Activated naive CD8-positive, alpha-beta T cell (primary cell): ENCODE results near the gene CHST1.

Experiments
- H3K27ac Mint-ChIP-seq: one replicate; pipeline ENCODE4 v1.8.0; 2021; ENCODE audit warnings: mixed read lengths
- H3K27me3 Mint-ChIP-seq: one replicate; pipeline ENCODE4 v1.8.0; 2021; ENCODE audit warnings: mixed read lengths
- H3K36me3 Mint-ChIP-seq: one replicate; pipeline ENCODE4 v1.8.0; 2021; ENCODE audit warnings: mixed read lengths
- H3K4me1 Mint-ChIP-seq: one replicate; pipeline ENCODE4 v1.8.0; 2021; ENCODE audit warnings: low read depth, mixed read lengths
- H3K4me3 Mint-ChIP-seq: one replicate; pipeline ENCODE4 v1.8.0; 2021; ENCODE audit warnings: mild to moderate bottlenecking, mixed read lengths
- H3K9me3 Mint-ChIP-seq: one replicate; pipeline ENCODE4 v1.8.0; 2021; ENCODE audit warnings: low read depth, mixed read lengths

CHST1 gene

GRCh38 chr11:45647786-45648185 lies 17.6 kb downstream of the CHST1 start:
- H3K9me3 Mint-ChIP-seq: no peaks in the 10 kb centered on the region
- H3K36me3 Mint-ChIP-seq: no peaks in the 10 kb centered on the region
- no peak overlapping the region for H3K4me3 Mint-ChIP-seq
- peaks cover 18% of the 10 kb centered on the region for H3K27me3 Mint-ChIP-seq
- H3K27ac Mint-ChIP-seq: no peak overlapping the region
- H3K4me1 Mint-ChIP-seq: no peaks in the 10 kb centered on the region

- Mint-ChIP-seq H3K4me3 (no peak overlapping the region), H3K9me3 (no peaks in the 10 kb centered on the region), H3K27me3 (peaks cover 19% of the 10 kb centered on the region), H3K4me1 (no peaks in the 10 kb centered on the region), H3K36me3 (no peaks in the 10 kb centered on the region), H3K27ac (no peak overlapping the region)
These were observed 18.1 kb downstream of the CHST1 start for GRCh38 chr11:45647329-45647728.

GRCh38 chr11:45646275-45646927 lies 19.0 kb downstream of the CHST1 start:
- H3K27me3 Mint-ChIP-seq: peaks cover 19% of the 10 kb centered on the region
- no peak overlapping the region for H3K4me3 Mint-ChIP-seq
- H3K9me3 Mint-ChIP-seq: no peaks in the 10 kb centered on the region
- H3K27ac Mint-ChIP-seq: no peak overlapping the region
- H3K4me1 Mint-ChIP-seq: no peaks in the 10 kb centered on the region
- H3K36me3 Mint-ChIP-seq: no peaks in the 10 kb centered on the region

- H3K27ac Mint-ChIP-seq: no peak overlapping the region
- H3K4me3 Mint-ChIP-seq: no peak overlapping the region
These were observed 20.2 kb downstream of the CHST1 start for GRCh38 chr11:45644981-45645889.

GRCh38 chr11:45643598-45644260 lies 21.7 kb downstream of the CHST1 start:
- Mint-ChIP-seq H3K36me3 (peaks cover 2% of the 10 kb centered on the region), H3K27ac (no peak overlapping the region), H3K4me3 (no peak overlapping the region), H3K27me3 (peaks cover 21% of the 10 kb centered on the region), H3K9me3 (peaks cover 2% of the 10 kb centered on the region), H3K4me1 (no peaks in the 10 kb centered on the region)

More at GRCh38 chr11:45644981-45645889, 20.2 kb downstream of the CHST1 start:
- Mint-ChIP-seq H3K9me3 (no peaks in the 10 kb centered on the region), H3K36me3 (no peaks in the 10 kb centered on the region), H3K4me1 (no peaks in the 10 kb centered on the region), H3K27me3 (peaks cover 19% of the 10 kb centered on the region)

GRCh38 chr11:45641961-45642360 lies 23.5 kb downstream of the CHST1 start:
- Mint-ChIP-seq H3K9me3 (peaks cover 8% of the 10 kb centered on the region), H3K27me3 (peaks cover 24% of the 10 kb centered on the region), H3K4me3 (no peak overlapping the region), H3K4me1 (no peaks in the 10 kb centered on the region), H3K27ac (no peak overlapping the region), H3K36me3 (peaks cover 4% of the 10 kb centered on the region)

- no peak overlapping the region for H3K4me3 Mint-ChIP-seq
These were observed 27.4 kb downstream of the CHST1 start for GRCh38 chr11:45638051-45638450.

GRCh38 chr11:45635907-45636306 lies 29.5 kb downstream of the CHST1 start:
- H3K4me1 Mint-ChIP-seq: no peaks in the 10 kb centered on the region
- H3K9me3 Mint-ChIP-seq: peaks cover 8% of the 10 kb centered on the region
- H3K36me3 Mint-ChIP-seq: peaks cover 4% of the 10 kb centered on the region
- H3K4me3 Mint-ChIP-seq: no peak overlapping the region
- peaks cover 14% of the 10 kb centered on the region for H3K27me3 Mint-ChIP-seq
- no peak overlapping the region for H3K27ac Mint-ChIP-seq

More at GRCh38 chr11:45638051-45638450, 27.4 kb downstream of the CHST1 start:
- Mint-ChIP-seq H3K36me3 (peaks cover 4% of the 10 kb centered on the region), H3K4me1 (no peaks in the 10 kb centered on the region), H3K9me3 (peaks cover 8% of the 10 kb centered on the region), H3K27me3 (peaks cover 14% of the 10 kb centered on the region), H3K27ac (no peak overlapping the region)

GRCh38 chr11:45625611-45626010 lies 39.8 kb downstream of the CHST1 start:
- Mint-ChIP-seq H3K4me3 (no peak overlapping the region), H3K27me3 (peaks cover 31% of the 10 kb centered on the region), H3K27ac (no peak overlapping the region), H3K4me1 (no peaks in the 10 kb centered on the region), H3K36me3 (no peaks in the 10 kb centered on the region), H3K9me3 (no peaks in the 10 kb centered on the region)

- H3K4me3 Mint-ChIP-seq: no peak overlapping the region
- H3K27me3 Mint-ChIP-seq: peaks cover 26% of the 10 kb centered on the region
- H3K36me3 Mint-ChIP-seq: no peaks in the 10 kb centered on the region
- H3K9me3 Mint-ChIP-seq: no peaks in the 10 kb centered on the region
- H3K4me1 Mint-ChIP-seq: no peaks in the 10 kb centered on the region
- no peak overlapping the region for H3K27ac Mint-ChIP-seq
These were observed 41.3 kb downstream of the CHST1 start for GRCh38 chr11:45624095-45624494.

- no peaks in the 10 kb centered on the region for H3K36me3 Mint-ChIP-seq
- no peaks in the 10 kb centered on the region for H3K9me3 Mint-ChIP-seq
- H3K4me3 Mint-ChIP-seq: no peak overlapping the region
- H3K27ac Mint-ChIP-seq: no peak overlapping the region
- peaks cover 21% of the 10 kb centered on the region for H3K27me3 Mint-ChIP-seq
- no peaks in the 10 kb centered on the region for H3K4me1 Mint-ChIP-seq
These were observed 42.6 kb downstream of the CHST1 start for GRCh38 chr11:45622861-45623260.

GRCh38 chr11:45622283-45622682 lies 43.1 kb downstream of the CHST1 start:
- H3K4me1 Mint-ChIP-seq: no peaks in the 10 kb centered on the region
- H3K36me3 Mint-ChIP-seq: no peaks in the 10 kb centered on the region
- H3K9me3 Mint-ChIP-seq: no peaks in the 10 kb centered on the region
- H3K27ac Mint-ChIP-seq: no peak overlapping the region
- peaks cover 24% of the 10 kb centered on the region for H3K27me3 Mint-ChIP-seq
- no peak overlapping the region for H3K4me3 Mint-ChIP-seq

- Mint-ChIP-seq H3K27ac (no peak overlapping the region), H3K36me3 (no peaks in the 10 kb centered on the region), H3K9me3 (no peaks in the 10 kb centered on the region), H3K27me3 (peaks cover 23% of the 10 kb centered on the region), H3K4me1 (no peaks in the 10 kb centered on the region), H3K4me3 (no peak overlapping the region)
These were observed 43.8 kb downstream of the CHST1 start for GRCh38 chr11:45621588-45621987.

GRCh38 chr11:45620243-45620642 lies 45.2 kb downstream of the CHST1 start:
- peaks cover 19% of the 10 kb centered on the region for H3K27me3 Mint-ChIP-seq
- H3K9me3 Mint-ChIP-seq: no peaks in the 10 kb centered on the region
- H3K36me3 Mint-ChIP-seq: no peaks in the 10 kb centered on the region
- no peak overlapping the region for H3K27ac Mint-ChIP-seq
- H3K4me3 Mint-ChIP-seq: no peak overlapping the region
- H3K4me1 Mint-ChIP-seq: no peaks in the 10 kb centered on the region

- Mint-ChIP-seq H3K4me3 (no peak overlapping the region), H3K9me3 (no peaks in the 10 kb centered on the region), H3K36me3 (no peaks in the 10 kb centered on the region), H3K27me3 (peaks cover 15% of the 10 kb centered on the region), H3K4me1 (no peaks in the 10 kb centered on the region), H3K27ac (no peak overlapping the region)
These were observed 46.5 kb downstream of the CHST1 start for GRCh38 chr11:45618897-45619296.
